A549 (cell line): Measurements from ENCODE around the gene CDK17.

Experiments used
- EP300 ChIP-seq, 2 experiments: fragments of >200 bp; sonication (Bioruptor Twin); formaldehyde crosslinking; IDR thresholded peaks; 2 replicates in 1 of 2; 3 replicates in 1 of 2; pipeline ENCODE4 v1.6.1; 2016 to 2017
- JUNB ChIP-seq: fragments of >200 bp; sonication (Bioruptor Twin); formaldehyde crosslinking; IDR thresholded peaks from 2 replicates; pipeline ENCODE4 v1.6.1; 2016
- NFE2L2 ChIP-seq: fragments of 150-350 bp; conservative IDR thresholded peaks from 2 replicates; pipeline ENCODE4 v1.6.1; 2014; ENCODE audit warnings: low read length
- PHF8 ChIP-seq: fragments of 200-600 bp; sonication (generic); IDR thresholded peaks from 2 replicates; pipeline ENCODE4 v1.6.1; 2016; ENCODE audit warnings: low read depth, mild to moderate bottlenecking, antibody characterized with exemption, moderate library complexity, borderline replicate concordance
- POLR2A ChIP-seq: IDR thresholded peaks from 2 replicates; pipeline ENCODE4 v1.6.1; 2012; ENCODE audit warnings: mild to moderate bottlenecking, low read length
- POLR2AphosphoS2 ChIP-seq: conservative IDR thresholded peaks from 2 replicates; pipeline ENCODE4 v1.6.1; 2012; ENCODE audit warnings: low read length, improper control_type of control experiment, inconsistent platforms
- RFX5 ChIP-seq: fragments of 450-650 bp; IDR thresholded peaks from 2 replicates; pipeline ENCODE4 v1.7.1; 2014; ENCODE audit warnings: antibody characterized with exemption, mild to moderate bottlenecking, moderate library complexity
- TF ChIP-seq, protein P1 (sequence below): fragments of 450-650 bp; IDR thresholded peaks from 2 replicates; pipeline ENCODE4 v1.6.1; 2014; ENCODE audit warnings: antibody characterized with exemption
- TF ChIP-seq, protein P2 (sequence below): fragments of >200 bp; sonication (Bioruptor Twin); formaldehyde crosslinking; IDR thresholded peaks from 3 replicates; pipeline ENCODE4 v1.5.1; 2016

DNA sequence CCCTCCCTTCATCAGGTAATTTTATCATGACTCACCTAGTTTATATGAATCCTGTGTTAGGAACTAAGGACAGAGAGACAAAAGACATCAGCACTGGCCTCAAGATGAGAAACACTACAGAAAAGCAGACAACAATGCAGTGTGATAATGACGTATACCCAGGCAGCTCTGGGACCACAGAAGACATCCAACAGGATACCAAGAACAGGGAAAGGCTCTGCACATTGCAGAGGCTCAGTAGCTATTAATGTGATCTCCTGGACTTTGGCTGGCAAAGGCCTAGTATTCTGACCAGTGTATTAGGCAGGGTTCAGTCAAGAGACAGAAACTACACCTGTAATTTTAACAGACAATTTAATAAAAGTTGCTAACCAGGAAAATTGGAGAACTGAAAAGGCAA, 39.7 kb downstream of the CDK17 start:
- TF ChIP-seq, protein P1, sequence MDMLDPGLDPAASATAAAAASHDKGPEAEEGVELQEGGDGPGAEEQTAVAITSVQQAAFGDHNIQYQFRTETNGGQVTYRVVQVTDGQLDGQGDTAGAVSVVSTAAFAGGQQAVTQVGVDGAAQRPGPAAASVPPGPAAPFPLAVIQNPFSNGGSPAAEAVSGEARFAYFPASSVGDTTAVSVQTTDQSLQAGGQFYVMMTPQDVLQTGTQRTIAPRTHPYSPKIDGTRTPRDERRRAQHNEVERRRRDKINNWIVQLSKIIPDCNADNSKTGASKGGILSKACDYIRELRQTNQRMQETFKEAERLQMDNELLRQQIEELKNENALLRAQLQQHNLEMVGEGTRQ: no peak
- TF ChIP-seq, protein P2, sequence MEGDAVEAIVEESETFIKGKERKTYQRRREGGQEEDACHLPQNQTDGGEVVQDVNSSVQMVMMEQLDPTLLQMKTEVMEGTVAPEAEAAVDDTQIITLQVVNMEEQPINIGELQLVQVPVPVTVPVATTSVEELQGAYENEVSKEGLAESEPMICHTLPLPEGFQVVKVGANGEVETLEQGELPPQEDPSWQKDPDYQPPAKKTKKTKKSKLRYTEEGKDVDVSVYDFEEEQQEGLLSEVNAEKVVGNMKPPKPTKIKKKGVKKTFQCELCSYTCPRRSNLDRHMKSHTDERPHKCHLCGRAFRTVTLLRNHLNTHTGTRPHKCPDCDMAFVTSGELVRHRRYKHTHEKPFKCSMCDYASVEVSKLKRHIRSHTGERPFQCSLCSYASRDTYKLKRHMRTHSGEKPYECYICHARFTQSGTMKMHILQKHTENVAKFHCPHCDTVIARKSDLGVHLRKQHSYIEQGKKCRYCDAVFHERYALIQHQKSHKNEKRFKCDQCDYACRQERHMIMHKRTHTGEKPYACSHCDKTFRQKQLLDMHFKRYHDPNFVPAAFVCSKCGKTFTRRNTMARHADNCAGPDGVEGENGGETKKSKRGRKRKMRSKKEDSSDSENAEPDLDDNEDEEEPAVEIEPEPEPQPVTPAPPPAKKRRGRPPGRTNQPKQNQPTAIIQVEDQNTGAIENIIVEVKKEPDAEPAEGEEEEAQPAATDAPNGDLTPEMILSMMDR: no peak
- TF ChIP-seq JUNB (no peak), NFE2L2 (no peak), POLR2A (no peak), PHF8 (no peak), POLR2AphosphoS2 (no peak), RFX5 (no peak), EP300 (IDR thresholded peaks at IDR 0.05) (no peak)
